ENCODE results near the gene HSPA12A.
A peak's percentile ranks its signal among the peaks of the same experiment; 100 is the strongest.

HSPA12A gene

DNA sequence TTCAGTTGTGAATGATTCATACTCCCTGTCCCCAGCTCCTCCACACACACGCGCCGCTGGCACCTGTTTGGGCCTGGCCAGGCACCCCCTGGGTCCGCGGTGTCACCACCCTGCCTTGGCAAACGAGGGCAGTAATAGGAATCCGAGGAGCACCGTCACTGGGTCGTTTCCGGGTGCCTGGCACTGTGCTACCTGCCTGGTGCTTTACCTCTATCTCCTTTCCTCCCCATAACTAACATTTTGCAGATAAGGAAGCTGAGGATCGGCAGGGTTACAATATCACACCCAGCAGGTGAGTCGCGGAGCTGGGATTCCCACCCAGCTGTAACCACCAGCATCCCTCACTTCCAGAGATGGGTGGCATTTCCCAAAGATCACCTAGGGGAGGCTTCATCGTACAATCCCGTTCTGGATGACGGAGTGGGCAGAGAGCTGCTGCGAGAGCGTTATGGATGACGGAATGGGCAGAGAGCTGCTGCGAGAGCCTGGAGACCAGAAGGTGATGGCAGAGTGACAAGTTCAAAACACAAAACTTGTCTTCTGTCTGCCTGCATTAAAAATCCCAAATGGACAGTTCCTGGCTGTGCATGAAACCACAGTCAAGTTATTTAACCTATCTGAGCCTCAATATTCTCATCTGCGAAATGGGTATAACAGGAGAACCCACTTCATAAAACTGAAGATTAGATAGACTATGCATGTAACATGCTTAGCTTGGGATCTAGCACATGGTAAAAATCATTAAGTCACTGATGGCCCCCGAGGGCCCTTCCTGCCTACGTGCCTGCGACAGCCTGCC lies 1.1 kb upstream of the HSPA12A start:
- DNase-seq, result no peak

DNA sequence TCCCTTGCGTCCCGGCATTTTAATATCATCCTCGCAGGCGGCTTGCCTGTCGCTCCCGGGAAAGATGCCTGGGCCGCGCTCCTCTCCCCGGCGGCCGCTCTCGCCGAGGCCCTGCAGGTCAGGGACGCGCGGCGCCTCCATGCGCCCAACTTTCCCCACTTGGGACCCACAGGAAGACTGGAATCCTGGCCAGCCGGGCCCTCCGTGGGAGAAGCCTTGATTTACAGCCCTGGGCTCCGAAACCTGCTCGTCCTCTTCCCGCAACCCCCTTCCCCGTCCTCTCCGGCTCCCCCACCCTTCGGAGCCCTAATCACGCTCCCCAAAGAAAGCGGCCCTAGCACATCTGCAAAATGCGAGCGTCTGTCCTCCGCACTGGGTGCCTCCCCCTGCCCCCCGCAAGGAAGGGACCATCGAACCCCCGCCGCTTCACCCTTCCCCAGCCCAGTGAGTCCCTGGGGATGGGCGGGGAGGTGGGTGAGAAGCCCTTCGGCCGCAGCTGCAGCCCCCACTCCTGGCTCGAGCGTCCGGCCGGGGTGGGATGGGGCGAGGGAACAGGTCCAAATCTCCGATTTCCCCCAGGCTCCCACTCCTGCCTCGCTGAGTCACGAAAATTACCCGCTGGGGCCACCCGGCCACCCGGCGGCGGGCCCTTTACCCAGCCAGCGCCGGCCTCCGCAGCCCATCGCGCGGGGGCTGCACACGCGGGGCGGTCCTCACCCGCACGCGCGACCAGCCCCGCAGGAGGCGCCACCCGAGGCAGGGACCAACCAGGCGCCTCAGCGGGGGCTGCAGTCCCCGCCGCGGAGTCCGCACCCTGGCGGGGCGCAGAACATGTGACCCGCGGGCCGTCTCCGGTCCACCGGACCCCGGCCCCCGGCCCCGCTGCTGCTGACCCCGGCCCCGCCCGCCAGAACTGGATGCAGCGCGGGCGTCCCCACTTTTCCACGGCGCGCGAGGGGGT lies 695 bp downstream of the HSPA12A start:
- DNase-seq, result peak; percentile 6

DNA sequence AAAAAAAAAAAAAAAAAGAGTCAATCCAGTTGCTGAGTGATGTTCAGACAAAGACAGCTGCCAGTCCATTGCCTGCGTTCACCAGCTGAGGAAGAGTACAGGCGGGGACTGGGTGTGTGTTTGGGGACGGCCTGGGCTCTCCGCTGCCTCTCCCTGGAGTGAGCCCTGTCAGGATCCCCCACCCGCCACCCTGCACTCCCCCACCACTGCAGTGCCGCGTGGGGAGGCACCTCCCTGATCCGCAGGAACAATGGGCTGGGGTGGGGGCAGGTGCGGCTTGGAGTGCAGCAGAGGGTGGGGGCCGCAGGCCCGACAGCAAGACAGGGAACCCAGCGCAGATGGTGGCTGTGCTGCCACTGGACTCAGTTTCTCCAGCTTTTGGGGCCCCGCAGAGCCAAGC lies 1.4 kb downstream of the HSPA12A start:
- DNase-seq, result no peak

DNA sequence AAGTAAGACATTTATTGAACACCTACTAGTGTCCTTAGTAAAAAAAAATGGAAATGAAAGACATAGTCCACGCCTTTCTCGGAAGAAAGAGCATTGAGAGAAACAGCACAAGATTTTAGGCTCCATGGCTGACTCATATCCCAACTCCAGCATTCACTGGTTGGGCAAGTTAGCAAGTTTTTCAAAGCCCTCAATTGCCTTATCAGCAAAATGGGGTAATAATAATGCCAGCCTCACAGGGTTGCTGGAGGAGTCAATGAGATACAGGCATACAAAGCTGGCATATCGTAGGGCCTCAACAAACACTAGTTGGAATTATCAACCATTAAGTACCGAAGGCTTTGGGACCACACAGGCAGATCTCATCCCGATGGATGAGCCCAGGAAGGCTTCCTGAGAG lies 4.0 kb downstream of the HSPA12A start:
- DNase-seq, result no peak

DNA sequence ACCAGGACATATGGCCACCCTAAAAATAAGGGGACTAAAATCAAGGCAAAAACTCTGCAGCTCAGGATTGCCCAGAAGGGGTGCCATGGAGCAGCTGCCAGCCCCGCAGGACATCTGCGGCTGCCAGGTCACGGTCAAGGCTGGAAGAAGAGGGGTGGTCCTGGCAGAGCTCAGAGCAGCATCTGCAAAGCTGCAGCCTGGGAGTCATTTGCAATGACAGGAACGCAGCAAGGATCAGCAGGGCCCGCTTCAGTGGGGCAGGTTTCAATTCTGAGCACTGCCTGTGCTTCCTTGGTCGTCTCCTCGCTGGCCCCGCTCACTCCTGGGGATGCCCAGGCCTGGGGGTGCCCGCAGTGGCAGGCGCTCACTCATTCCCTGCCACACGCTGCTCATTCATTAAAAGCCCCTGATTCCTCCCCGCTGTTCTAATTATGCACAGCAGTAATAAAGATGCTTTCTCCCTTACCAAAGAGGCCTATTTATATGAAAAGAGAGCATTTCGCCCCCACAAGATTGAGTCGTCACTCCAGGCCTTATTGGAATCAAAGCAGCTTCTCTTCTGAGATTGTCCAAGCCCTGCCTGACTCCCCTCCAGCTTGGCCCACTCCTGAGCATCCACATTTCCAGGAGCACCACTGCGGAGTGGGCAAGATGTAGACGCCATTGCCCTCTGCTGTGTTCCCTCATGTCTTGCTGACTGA lies 4.6 kb downstream of the HSPA12A start:
- no peak for DNase-seq

DNA sequence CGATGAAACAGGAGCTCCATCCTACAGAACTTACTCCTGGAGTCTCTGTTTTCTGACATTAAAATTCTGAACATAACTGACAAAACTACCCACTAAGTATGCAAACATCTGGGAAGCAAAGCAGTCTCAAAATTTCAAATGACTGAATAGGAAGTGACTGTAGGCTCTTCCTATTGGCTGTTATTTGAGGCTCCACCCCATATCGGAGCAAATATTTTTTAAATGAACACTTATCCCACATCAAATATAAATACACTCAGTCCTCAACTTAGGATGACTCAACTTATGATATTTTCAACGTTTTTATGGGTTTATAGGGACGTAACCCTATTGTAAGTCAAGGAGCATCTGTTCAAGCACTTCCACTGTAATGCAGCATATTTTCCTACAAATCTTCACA lies 8.8 kb downstream of the HSPA12A start:
- DNase-seq, result no peak

DNA sequence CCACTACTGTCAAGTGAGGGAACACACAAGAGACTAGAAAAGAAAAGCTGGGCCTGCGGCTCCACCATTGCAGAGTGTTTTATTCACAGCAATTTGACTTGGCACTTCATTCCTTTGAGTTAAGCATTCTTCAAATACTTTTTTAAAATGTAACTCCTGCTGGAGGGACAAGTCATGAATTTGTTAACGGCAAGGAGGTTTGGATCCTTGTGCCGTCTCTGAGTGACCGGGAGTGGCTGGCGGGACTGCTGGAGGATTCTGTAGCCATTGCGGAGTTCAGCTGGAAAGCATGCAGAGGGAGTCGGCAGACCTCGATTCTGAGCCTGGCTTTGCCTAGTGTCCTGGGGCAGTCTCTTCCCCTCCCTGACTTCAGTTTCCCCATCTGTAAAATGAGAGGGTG lies 9.8 kb downstream of the HSPA12A start:
- DNase-seq, result no peak

DNA sequence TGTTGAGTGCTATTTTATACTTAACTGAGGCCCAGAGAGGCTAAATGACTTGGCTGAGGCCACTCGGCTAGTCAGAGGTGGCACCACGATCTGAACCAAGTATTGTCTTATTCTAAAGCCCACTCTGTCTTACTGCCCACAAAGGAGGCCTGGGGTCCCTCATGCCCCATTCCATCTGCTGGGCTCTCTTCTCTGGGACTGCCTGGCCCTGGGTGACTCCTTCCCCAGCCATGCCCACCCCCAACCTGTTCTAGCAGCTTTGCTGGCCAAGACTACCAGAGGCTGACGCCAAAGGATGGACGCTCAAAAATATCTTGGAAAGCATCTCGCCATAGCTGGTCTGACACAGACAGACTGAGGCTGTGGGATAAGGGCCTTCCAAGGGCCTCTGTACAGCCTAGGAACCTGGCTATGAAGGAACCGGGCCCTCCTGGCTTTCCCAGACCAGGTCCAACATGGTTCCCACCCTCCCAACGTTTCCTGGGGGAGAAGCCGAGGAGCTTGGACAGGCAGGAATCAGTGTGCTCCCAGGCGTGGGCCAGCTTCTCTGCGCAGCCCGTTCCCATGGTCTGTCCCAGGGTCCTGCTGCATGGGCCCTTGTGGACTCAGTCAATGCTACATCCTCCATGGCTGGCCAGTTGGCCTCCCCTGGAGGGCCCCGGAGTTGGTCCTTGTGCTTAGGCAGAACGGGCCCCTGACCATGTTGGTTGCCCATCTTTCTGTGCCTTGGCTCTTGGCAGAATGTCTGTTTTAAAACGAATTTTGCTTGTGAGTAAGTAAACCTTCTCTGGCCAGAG lies 11.7 kb downstream of the HSPA12A start:
- DNase-seq, result no peak

DNA sequence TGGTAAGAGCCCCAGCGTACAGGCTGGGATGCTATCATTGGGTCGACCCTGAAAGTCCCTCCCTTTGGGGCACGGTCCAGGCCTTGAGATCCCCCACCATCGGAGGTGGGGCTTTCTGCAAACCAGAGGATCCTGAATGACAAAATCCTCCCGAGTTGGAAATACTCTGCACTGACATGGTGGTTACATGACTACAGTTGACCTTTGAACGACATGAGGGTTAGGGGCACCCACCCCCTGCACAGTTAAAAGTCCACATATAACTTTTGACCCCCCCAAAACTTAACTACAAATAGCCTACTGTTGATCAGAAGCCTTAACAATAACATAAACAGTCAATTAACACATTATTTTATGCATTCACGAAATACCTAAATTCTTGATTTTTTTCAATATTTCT lies 13.1 kb downstream of the HSPA12A start:
- DNase-seq, result no peak

DNA sequence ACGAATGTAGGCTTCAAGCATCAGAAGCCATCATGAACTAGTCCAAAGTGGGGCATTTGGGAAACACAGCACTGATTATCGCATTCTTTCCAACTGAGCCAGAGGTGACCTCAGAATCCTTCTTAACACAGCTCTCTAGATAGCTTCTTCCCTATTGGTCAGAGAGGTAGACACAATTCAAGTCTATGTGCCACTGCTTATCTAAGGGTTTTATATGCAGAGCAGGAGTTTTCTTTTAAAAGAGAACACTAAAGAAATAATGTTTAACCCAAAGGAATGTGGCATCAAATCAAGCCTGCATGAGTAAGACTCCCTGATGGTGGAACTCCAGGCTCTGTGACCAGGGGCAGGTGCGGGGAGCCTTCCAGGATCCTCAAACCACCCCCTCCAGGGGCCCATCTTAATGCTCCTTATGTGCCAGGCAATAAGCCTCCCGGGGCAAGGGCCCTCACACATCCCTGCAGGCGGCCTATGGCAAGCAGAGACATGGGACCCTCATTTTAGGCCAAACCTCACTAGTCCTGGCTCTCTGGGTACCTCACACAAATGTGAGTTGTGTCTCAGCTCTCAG lies 13.8 kb downstream of the HSPA12A start:
- no peak for DNase-seq

DNA sequence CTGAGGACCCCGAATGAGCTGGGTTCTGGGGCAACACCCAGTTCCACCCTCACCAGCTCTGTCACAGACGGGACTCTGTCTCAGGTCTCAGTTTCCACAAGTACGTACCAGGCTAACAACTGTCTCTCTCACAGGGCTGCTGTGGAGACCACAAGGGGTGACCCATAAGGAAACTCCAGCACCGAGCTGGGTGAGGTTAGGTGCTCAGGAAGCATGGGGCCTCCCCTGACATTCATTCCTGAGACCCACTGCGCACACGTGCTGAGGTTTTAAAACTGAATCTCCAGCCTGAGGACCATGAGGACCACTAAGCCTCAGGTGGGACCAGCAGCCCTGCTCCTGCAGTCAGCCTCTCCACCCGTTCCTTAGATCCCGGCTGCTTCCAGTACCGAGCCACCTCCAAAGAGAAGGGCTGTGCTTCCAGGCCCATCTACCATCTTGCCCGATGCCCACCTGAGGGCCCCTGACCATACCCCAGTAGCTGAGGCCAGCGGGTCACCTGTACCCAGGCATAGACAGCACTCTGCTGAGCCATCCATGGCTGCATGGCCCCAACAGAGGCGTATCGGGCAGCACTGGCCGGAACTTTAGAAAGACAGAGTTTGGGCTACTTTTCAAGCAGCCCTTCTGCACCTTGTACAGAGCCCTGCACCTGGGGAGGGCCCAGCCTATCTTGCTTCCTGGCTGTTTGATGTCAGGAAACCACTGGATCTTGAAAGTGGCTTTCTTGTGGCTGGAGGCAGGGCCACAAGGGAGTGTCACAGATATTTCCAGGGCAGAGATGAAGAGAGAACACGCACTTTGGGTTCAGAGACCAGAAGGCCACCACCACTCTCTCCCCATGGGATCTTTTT lies 18.7 kb downstream of the HSPA12A start:
- peak; percentile 27 for DNase-seq

DNA sequence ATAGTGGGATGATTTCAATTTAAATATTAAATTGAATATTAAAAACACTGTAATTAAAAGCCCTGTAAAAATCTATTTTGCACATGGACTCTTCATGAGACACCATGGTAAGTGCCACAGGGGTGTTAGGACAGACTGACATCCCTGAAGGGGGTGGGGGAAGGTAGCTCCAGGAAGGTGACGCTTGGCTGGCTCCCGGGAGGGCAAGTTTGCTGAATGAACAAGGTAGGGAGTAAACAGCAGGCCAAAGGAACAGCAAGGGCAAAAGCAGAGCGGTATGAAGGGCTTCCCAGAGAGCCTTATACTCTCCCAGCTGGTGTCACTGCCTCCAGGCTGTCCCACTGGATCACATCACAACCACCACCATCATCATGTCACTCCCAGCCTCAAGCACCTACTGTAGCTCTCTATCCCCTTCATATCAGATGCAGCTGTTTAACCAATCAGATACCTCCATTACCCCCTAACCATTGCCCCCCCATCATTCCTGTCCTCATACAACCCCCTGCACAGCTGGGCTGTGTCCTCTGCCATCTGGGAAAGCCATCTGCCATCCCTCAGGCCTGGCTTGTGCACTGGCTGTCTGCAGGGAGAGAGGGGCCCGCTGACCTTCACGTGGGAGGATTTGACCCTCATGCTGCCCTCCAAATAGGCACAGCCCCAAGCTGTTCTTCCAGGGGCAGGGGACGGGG lies 19.5 kb downstream of the HSPA12A start:
- no peak for DNase-seq

DNA sequence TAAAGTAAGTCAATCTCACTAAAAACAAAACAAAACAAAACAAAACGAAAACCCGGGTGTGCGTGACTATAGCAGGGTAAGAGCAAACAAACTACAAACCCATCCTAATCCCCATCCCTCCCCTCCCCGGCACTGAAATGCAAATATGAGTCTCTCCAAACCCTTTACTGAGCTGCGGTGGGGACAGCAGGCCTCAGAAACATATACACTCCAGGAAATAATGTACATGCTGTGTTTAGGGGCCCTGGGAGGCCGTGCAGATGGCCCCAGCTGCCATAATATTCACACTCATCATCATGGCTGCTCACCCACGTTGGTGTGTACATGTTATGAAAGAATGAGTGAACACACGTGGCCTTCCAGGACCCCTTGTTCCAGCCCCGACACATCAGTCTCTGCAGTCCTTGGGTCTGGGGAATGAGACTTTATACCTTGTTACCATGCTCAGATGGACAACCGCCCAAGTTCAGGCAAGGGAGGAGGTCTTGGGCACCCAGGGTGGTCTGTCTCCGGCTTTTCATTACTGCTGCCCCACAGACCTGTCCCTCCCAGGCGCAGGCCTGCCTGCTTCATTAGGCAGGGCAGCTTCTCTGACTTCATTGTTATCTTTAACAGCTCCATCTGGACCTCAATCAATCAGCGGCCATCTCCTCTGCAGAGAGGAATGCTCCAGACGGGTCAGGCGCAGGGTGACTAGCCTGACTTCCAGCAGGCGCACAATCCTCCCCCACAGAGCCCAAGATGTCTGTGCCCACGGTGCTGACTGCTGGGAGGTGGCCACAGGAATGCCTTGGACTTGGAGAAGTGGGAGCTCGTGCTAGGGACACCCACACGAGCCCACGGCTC lies 20.6 kb downstream of the HSPA12A start:
- no peak for DNase-seq

DNA sequence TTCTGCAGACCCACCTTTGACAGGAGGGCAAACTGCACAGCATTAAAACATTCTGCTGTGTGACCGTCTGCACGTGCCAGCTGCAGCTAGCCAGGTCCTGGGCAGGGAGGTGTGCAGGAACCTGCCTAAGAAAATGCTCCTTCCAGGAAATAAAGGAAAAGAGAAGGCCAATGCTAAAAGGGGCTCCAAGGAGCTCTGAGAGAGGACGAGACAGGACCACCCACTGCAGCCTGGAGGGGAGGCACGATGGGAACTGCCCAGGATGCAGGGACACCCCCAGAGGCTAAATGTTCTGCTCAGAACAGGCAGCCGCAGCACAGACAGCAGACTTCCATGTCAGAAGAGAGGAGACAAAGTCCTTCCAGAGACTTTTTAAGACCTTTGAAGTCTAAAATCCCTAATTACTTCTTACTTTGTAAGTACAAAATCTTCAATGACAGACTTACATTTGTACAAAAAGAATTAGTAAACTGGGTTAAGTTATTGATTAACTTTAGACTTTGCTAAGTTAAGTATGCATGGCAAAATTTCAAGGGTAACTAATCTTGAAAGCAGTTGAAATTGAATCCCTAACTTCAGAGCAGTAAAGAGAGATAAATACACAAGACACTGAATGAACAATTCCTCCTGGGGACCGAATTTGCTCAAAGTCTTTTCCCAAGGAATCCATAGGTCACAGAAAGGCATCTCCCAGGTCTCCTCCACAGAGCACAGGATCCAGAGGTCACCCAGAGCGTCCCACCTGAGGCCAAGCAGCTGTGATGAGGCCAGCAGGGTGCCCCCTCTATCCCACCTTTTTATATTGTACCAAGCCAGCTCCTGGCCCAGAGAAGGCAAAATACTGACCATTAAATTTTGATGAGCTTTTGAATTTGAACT lies 21.5 kb downstream of the HSPA12A start:
- DNase-seq, result no peak

DNA sequence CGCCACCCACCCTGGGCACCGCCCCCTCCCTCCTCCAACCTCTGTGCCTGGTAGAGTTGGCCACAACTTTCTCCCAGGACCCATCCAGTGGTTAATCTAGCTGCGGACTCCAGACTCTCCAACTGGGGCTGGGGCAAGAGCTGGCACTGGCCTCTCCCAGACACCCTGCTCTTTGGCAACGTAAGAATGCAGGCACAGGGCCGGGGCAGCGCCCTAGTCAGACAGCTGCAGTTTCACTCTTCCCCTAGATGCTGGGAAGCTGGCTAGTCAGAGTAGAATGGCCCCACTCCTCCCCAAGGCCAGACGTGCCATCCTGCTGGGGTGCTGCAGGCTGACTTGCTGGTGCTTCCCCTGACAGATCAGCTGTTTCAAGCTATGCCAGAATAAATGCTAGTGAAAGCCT lies 22.1 kb downstream of the HSPA12A start:
- no peak for DNase-seq

DNA sequence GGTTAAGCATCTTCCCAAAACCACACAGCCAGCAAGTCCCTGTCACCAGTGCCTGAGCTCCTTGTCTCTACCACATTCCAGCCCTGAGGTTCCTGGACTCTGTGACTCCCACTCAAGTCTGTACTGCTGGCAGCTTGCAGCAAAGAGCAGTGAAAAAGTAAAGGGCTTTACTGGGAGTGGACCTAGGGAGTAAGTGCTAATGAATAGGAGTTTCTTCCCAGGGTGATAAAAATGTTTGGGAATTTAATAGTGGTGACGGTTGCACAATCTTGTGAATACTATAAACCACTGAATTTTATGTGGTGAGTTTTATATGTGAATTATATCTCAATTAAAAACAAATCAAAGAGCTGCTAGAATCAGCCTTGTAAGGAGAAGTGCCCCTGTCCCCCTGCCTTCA lies 22.6 kb downstream of the HSPA12A start:
- DNase-seq, result no peak

DNA sequence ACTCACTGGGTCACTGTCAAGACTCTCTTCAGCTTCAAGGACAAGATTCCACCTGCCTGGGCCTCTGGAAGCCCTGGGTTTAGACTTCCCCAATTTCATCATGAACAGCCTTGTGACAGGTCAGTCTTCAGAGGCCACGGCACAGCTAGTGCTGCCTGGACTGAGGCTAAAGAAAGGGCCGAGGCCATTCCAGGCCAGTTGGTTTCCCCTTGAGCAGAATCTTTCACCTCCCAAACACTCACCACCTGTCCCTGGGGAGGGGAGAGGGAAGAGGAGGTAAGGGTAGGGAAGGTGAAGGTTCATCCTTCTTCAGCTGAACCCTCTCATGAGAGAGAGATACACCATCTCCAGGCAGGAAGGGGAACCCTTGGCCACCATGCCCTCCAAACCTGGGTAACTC lies 24.3 kb downstream of the HSPA12A start:
- DNase-seq, result no peak

DNA sequence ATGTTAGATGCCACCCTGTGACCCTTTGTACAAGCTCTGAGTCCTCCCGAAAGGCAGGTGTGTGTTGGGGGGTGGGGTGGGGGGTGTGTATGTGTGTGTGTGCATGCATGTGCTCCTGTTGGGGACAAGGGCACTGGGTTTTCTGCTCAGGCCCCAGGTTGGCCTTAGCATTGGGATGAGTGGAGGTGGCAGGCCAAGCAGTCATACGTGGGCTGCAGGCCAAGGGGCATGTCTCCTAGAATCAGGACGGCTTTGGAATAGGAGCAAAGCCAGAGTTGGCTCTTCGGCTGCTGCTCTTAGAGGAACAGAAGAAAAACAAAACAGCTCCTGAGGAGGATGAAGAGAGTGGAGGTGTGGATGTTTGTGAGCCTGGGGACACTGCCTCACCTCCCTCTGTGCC lies 26.0 kb downstream of the HSPA12A start:
- DNase-seq, result no peak

All from stimulated activated CD4-positive, alpha-beta T cell treated with anti-CD3 and anti-CD28 coated beads, Interleukin-15, amount 100 ng/mL, for 24 hours (primary cell).